Activated T-helper 1 cell treated with Interleukin-2 at 50 U/mL for 16 hours (primary cell): ENCODE measurements around the gene TVP23A.
"Not testable (repeated sequence)": the region's sequence is repeated elsewhere in the genome, so short reads cannot be mapped to it uniquely, and the experiment has no call there.

Source experiments
- DNase-seq: peaks from one replicate; pipeline ENCODE4 v3.0.0-alpha.2; 2020; ENCODE audit warnings: low read depth

Gene TVP23A

GRCh38 chr16:10799736-10800135, 18.9 kb downstream of the TVP23A start:
- no peak for DNase-seq

GRCh38 chr16:10791048-10791447, 27.5 kb downstream of the TVP23A start:
- no peak for DNase-seq

GRCh38 chr16:10788630-10789029, 30.0 kb downstream of the TVP23A start:
- DNase-seq, result not testable (repeated sequence)

DNA sequence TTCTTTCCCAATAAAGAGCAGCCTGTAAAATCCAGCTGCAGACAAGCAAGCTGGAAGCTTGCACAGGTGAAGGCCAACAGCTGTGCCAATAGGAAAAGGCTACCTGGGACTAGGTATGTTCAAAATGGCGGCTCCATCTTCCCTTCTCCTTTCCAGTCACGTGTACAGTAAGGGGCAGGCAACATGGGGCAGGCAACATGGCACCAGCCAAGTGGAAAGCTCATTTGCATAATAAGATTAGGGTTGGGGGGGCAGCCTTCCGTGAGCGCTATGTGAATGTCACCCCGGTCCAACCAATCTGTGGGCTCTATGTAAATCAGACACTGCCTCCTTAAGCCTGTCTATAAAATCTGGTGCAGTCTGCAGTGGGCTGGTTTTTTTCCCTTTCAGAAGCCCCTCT, 31.3 kb downstream of the TVP23A start:
- DNase-seq, result no peak

DNA sequence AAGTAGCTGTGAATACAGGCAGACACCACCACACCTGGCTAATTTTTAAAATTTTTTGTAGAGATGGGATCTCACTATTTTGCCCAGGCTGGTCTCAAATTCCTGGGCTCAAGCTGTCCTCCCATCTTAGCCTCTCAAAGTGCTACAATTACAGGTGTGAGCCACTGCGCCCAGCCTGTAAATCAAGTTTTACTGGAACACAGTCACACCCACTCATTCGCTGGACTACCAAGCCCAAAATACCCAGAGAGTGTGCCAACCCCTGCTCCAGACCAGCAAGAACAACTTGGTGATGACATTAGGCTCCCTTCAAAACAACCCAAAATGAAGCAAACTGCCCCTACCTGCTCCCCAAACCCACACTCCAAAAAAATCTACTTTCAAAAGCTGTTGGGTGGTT, 36.0 kb downstream of the TVP23A start:
- DNase-seq, result no peak

DNA sequence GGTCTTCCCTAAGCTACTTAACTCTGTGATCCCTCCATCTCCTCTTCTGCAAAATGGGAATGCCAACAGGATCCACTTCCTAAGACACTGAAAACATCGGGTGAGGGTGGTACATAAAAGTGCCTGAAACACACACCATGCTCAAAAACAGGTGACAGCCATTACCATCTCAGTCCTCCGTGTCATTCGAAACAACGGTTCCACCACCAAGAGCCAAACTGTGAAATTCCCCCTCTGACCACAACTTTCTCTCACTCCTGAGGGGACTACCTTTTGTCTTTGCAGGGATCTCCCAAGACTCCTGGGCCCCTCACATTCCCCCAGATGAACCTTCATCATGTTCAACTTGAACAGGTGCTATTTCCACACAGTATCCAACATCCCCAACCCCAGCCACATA, 38.0 kb downstream of the TVP23A start:
- no peak for DNase-seq

- not testable (repeated sequence) for DNase-seq
Observed at GRCh38 chr16:10779908-10780307, 38.7 kb downstream of the TVP23A start.

GRCh38 chr16:10777356-10777755, 41.2 kb downstream of the TVP23A start:
- DNase-seq, result no peak

- DNase-seq, result not testable (repeated sequence)
Observed at GRCh38 chr16:10776923-10777322, 41.7 kb downstream of the TVP23A start.

DNA sequence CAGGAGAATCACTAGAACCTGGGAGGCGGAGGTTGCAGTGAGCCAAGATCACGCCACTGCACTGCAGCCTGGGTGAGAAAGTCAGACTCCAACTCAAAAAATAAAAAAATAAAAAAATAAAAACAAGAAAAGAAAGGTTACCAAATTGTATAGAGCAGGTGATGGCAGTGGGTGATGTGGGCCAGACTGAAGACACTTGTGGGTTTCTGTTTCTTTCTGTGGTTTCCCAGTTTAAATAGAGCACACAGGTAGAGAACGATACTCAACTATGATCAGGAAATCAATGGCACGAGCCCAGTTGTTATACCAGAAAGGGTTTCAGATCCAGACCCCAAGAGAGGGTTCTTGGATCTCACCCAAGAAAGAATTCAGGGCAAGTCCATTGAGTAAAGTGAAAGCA, 42.3 kb downstream of the TVP23A start:
- DNase-seq, result no peak

GRCh38 chr16:10770907-10771306, 47.7 kb downstream of the TVP23A start:
- DNase-seq, result no peak

- DNase-seq, result no peak
Observed at GRCh38 chr16:10769381-10769780, 49.2 kb downstream of the TVP23A start.

DNA sequence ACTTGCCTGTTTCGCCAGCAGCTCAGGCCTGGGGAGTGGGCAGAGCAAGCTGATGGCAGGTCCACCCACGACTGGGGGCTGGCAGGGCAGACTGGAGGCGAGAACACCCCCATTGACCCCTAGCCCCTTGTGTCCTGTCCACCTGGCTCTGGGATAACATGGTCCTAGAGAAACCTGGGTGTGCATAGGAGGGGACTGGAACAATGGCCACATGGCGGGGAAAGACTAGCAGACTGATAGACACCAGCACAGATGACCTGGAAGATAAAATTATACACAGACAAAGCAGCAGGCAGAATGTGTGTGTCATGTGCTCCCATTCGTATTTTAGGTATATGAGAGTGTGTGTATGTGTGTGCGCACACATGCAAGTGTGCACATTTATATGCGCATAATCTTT, 51.5 kb downstream of the TVP23A start:
- no peak for DNase-seq

GRCh38 chr16:10765772-10766171, 52.8 kb downstream of the TVP23A start:
- DNase-seq, result no peak

- no peak for DNase-seq
Observed at GRCh38 chr16:10763456-10763855, 55.1 kb downstream of the TVP23A start.

DNA sequence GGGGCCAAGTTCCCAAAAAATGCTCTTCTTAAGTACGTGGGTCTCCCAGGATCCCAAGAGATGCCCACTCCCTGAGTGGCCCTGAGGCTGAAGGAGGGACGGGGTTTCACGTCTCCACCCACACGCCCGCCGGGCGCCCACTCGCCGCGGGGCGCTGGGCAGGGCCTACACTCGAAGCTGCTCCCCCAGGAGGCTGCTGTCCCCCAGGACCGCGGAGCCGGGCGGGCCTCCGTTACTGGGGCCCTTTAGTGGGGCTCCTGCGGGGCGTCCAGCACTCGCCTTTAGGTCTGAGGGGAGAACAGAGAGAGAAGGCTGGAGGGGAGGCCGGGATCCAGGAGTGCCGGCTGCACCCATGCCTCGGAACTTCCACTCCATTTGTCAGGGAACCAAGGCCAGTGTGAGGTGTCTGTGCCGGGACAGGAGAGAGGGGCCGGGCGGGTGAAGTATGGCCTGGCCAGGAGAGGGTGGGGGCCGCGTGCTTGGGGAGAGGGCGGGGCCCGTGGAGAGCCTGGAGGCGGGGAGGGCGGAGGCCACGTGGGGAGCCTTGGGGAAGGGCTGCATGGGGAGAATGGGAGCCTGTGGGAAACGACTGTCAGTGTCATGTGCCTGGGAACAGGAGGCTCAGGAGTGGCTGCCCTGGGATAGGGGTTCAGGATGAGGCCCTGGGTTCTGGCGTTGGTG, 56.1 kb downstream of the TVP23A start:
- no peak for DNase-seq

DNA sequence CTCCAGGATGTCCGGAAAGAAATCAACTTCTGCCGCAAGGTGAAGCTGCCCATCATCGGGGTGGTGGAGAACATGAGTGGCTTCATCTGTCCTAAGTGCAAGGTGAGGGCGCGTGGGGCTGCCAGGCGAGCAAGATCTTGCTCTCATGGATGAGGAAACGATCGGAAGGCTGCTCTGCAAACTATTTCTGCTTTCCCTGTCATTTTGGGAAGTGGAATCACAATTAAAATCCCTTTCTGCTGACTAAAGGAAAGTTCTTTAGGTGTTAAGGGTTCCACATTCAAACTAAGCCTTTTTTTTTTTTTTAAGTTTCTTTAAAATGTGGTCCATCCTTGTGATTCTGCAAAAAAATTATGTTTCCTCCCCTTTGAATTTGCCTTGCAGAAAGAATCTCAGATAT, 57.2 kb downstream of the TVP23A start:
- DNase-seq, result no peak

GRCh38 chr16:10760858-10761257, 57.7 kb downstream of the TVP23A start:
- DNase-seq, result no peak

DNA sequence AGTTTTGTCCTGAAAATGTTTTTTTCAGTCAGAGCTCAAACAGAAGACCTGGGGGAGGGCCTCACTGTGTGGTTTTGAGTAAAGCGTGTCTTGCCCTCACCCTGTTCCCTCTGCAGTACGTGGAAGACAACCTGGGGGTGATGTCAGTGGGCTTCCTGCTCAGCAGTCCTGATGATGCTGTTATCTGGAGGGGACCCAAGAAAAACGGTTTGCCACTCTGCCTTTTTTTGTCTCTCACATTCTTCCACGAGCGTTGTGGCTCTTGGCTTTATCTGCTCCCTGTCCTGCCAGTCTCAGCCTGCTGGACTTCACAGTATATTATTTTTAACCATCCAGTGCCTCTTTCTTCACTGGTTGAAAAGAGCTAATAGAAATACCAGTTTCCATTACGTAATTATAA, 62.0 kb downstream of the TVP23A start:
- DNase-seq, result no peak

DNA sequence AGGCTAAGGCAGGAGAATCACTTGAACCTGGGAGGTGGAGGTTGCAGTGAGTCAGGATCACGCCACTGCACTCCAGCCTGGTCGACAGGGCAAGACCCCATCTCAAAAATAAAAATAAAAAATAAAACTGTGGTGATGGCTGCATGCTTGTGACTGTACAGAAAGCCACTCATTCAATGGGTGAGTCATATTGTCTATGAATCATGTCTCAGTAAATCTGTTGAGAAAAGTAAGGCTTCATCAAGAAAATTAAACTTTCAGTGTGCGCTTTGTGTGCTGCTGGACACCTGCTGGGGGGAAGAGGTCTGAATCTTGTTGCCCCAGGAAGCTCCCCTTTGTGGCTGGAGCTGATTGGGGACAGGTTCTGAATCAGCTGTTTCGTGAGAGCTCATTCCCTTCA, 63.7 kb downstream of the TVP23A start:
- no peak for DNase-seq

GRCh38 chr16:10753670-10754069, 64.9 kb downstream of the TVP23A start:
- no peak for DNase-seq

DNA sequence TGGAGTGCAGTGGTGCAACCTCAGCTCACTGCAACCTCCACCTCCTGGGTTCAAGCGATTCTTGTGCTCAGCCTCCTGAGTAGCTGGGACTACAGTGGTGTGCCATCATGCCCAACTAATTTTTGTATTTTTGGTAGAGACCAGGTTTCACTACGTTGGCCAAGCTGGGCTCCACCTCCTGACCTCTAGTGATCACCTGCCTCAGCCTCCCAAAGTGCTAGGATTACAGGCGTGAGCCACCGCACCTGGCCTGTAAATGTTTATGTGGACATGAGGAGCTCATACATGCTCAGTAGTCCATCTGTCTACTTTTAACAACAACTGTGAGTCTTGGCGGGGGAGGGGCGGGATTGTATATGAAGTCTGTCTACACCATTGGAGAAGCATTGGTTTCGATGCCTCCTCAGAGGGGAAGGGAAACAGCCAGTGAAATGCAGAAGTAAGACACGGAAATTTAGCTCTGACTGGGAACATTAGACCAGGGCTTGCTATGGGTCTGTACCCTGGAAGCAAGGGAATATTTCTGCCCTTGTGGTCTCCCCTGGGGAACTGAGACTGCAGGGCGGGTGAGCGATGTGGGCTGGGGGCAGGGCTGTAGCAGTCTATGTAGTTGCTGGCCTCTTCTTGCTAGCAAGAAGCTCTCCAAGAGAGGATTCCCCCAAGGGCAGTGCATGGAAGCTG, 65.6 kb downstream of the TVP23A start:
- no peak for DNase-seq

GRCh38 chr16:10751291-10751697, 67.3 kb downstream of the TVP23A start:
- no peak for DNase-seq

- DNase-seq, result no peak
Observed at GRCh38 chr16:10750793-10751192, 67.8 kb downstream of the TVP23A start.
